GM12892 (cell line): ENCODE results near the gene CEACAM5.

Experiments
- POLR2A ChIP-seq: IDR thresholded peaks from 2 replicates; pipeline ENCODE4 v1.6.1; 2011; ENCODE audit warnings: low read depth, low read length, control low read depth
- POLR2AphosphoS5 ChIP-seq: IDR thresholded peaks from 2 replicates; pipeline ENCODE4 v1.6.1; 2011; ENCODE audit warnings: low read depth, low read length, control low read depth

DNA sequence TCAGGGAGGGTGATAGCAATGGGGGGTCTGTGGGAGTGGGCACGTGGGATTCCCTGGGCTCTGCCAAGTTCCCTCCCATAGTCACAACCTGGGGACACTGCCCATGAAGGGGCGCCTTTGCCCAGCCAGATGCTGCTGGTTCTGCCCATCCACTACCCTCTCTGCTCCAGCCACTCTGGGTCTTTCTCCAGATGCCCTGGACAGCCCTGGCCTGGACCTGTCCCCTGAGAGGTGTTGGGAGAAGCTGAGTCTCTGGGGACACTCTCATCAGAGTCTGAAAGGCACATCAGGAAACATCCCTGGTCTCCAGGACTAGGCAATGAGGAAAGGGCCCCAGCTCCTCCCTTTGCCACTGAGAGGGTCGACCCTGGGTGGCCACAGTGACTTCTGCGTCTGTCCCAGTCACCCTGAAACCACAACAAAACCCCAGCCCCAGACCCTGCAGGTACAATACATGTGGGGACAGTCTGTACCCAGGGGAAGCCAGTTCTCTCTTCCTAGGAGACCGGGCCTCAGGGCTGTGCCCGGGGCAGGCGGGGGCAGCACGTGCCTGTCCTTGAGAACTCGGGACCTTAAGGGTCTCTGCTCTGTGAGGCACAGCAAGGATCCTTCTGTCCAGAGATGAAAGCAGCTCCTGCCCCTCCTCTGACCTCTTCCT is 11.1 kb upstream of the CEACAM5 start:
- TF ChIP-seq POLR2A = no peak
- no peak for TF ChIP-seq POLR2AphosphoS5
